DND-41 (cell line): ENCODE results near the gene CCDC93.

Experiments
- ATAC-seq: fragments of 200-7000 bp; cut with Tn5 transposase; 3 replicates; pipeline ENCODE4 v1.9.1; 2021; ENCODE audit warnings: low read depth; ENCODE audit not compliant: insufficient read depth
- DNase-seq: peaks from one replicate; pipeline ENCODE4 v3.0.0-alpha.2; 2020
- H2AFZ ChIP-seq: 2 replicates; pipeline ENCODE4 v1.6.0; 2012; ENCODE audit warnings: low read depth, low read length
- H3K27ac ChIP-seq: 2 replicates; pipeline ENCODE4 v1.5.1; 2012; ENCODE audit warnings: low read length, inconsistent platforms
- H3K27me3 ChIP-seq: fragments of 200-600 bp; sonication (generic); 2 replicates; pipeline ENCODE4 v1.6.0; 2012; ENCODE audit warnings: low read length, mild to moderate bottlenecking, inconsistent platforms; ENCODE audit not compliant: insufficient read depth, poor library complexity
- H3K36me3 ChIP-seq: 2 replicates; pipeline ENCODE4 v1.5.1; 2012; ENCODE audit warnings: low read length, inconsistent platforms; ENCODE audit not compliant: insufficient read depth
- H3K4me1 ChIP-seq: 2 replicates; pipeline ENCODE4 v1.5.1; 2012; ENCODE audit warnings: mild to moderate bottlenecking, low read length; ENCODE audit not compliant: insufficient read depth
- H3K4me2 ChIP-seq: 2 replicates; pipeline ENCODE4 v1.6.0; 2012; ENCODE audit warnings: mild to moderate bottlenecking, moderate library complexity, low read length, inconsistent platforms; ENCODE audit not compliant: insufficient read depth
- H3K4me3 ChIP-seq, 2 experiments: fragments of 200-600 bp in 1 of 2; shearing (Covaris generic) in 1 of 2; 2 replicates each; pipeline ENCODE4 v1.5.1; 2012 to 2016; ENCODE audit warnings: inconsistent platforms in 2 of 2, low read length in 2 of 2, mild to moderate bottlenecking in 2 of 2, low read depth in 1 of 2, moderate library complexity in 1 of 2
- H3K79me2 ChIP-seq: 2 replicates; pipeline ENCODE4 v1.6.0; 2012; ENCODE audit warnings: low read length, inconsistent platforms; ENCODE audit not compliant: insufficient read depth
- H3K9ac ChIP-seq: 2 replicates; pipeline ENCODE4 v1.6.0; 2012; ENCODE audit warnings: low read depth, mild to moderate bottlenecking, inconsistent platforms, low read length, moderate library complexity
- H3K9me3 ChIP-seq: 2 replicates; pipeline ENCODE4 v1.5.1; 2012; ENCODE audit warnings: low read length, moderate library complexity, mild to moderate bottlenecking, inconsistent platforms; ENCODE audit not compliant: insufficient read depth, severe bottlenecking
- H4K20me1 ChIP-seq: 2 replicates; pipeline ENCODE4 v1.6.0; 2012; ENCODE audit warnings: low read length; ENCODE audit not compliant: insufficient read depth
- EZH2 ChIP-seq: IDR thresholded peaks from 3 replicates; pipeline ENCODE4 v1.6.1; 2012; ENCODE audit warnings: borderline replicate concordance, low read depth, mild to moderate bottlenecking, moderate library complexity, low read length, inconsistent platforms; ENCODE audit not compliant: severe bottlenecking
- TF ChIP-seq, protein P1 (sequence below): IDR thresholded peaks from 2 replicates; pipeline ENCODE4 v1.5.1; 2012; ENCODE audit warnings: borderline replicate concordance, low read length, moderate library complexity, mild to moderate bottlenecking; ENCODE audit not compliant: poor library complexity, severe bottlenecking; ENCODE audit errors: extremely low read depth

The CCDC93 gene, protein sequence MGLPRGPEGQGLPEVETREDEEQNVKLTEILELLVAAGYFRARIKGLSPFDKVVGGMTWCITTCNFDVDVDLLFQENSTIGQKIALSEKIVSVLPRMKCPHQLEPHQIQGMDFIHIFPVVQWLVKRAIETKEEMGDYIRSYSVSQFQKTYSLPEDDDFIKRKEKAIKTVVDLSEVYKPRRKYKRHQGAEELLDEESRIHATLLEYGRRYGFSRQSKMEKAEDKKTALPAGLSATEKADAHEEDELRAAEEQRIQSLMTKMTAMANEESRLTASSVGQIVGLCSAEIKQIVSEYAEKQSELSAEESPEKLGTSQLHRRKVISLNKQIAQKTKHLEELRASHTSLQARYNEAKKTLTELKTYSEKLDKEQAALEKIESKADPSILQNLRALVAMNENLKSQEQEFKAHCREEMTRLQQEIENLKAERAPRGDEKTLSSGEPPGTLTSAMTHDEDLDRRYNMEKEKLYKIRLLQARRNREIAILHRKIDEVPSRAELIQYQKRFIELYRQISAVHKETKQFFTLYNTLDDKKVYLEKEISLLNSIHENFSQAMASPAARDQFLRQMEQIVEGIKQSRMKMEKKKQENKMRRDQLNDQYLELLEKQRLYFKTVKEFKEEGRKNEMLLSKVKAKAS

DNA sequence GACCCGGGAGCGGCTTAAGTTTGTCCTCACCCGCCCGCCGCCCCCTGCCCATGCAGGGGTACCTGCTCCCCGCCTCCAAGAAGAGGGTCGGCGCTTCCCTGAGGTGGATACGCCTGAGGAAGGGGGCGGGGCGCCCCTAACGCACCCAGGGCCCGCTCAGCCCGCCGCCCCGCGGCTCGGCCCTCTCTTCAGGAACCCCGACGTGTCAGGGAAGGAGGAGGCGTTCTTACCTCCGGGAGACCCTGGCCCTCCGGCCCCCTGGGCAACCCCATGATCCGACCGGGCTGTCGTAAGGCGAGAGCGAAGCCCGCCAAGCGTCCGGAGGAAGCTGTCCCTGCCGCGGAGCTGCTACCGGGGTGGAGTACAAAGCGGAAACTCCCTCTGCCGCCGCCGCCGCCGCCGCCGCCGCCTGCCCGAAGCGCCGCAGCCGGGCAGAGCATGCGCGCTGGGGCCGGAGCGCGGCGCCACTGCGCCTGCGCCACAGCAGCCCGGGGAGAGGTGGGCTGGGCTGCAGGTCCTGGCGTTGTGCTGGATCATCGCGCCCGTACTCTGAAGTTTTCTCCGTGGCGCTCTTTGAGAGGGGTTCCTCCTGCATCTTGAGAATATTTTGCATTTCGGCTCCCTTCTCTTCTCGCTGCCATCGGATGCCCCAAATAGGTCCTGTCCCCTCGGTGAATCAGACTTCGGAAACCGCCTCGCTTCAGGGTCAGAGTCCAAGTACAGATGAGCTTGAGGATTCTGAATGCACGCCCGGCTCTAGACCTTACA lies at the start of gene CCDC93:
CCDC93 (minus strand) TSS at position 347 of the 768 bp plus-strand sequence; CDS start at position 272, 75 bp downstream.
- peaks cover 9% of the 10 kb centered on the region for H3K36me3 ChIP-seq
- no peaks in the 10 kb centered on the region for H3K27me3 ChIP-seq
- ATAC-seq: peak; percentile 81
- H3K4me2 ChIP-seq: peak within 1 kb of the TSS; percentile 100
- peaks cover 49% of the 10 kb centered on the region for H3K79me2 ChIP-seq
- DNase-seq: peak; percentile 84
- no peak for TF ChIP-seq EZH2
- H2AFZ ChIP-seq: peak within 1 kb of the TSS; percentile 92
- peaks cover 34% of the 10 kb centered on the region for H3K4me1 ChIP-seq
- H3K9ac ChIP-seq: peak within 1 kb of the TSS; percentile 85
- H3K4me3 ChIP-seq: peak within 1 kb of the TSS; percentile 90 to 97
- H3K9me3 ChIP-seq: no peaks in the 10 kb centered on the region
- peak within 1 kb of the TSS; percentile 84 for H3K27ac ChIP-seq
- peaks cover 33% of the 10 kb centered on the region for H4K20me1 ChIP-seq

DNA sequence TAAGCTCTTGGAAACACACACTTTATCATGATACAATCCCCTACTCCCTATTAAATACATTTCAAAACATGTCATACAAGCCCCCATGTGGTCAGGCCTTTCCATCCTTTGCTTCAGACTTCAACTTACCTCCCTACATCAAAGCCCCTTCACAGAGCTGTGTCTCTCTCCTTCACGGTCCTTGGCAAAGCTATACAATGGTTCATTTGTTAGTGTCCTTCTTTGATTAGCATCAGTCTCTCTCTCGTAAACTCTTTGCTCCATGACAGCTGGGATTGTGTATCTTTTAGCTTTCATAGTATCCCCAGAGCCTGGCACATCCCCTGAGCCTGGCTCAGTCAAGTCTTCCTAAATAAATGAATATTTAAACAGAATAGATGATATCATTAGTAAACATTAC lies 48.8 kb upstream of the CCDC93 start:
- Histone ChIP-seq H3K9ac (no peak overlapping the region), H4K20me1 (no peaks in the 10 kb centered on the region), H3K79me2 (no peaks in the 10 kb centered on the region), H3K4me3 (no peak overlapping the region), H3K4me1 (no peaks in the 10 kb centered on the region), H3K36me3 (no peaks in the 10 kb centered on the region), H3K27ac (no peak overlapping the region), H3K4me2 (no peak overlapping the region), H2AFZ (no peak overlapping the region), H3K9me3 (no peaks in the 10 kb centered on the region), H3K27me3 (peaks cover 7% of the 10 kb centered on the region)
- ATAC-seq: no peak
- no peak for DNase-seq
- no peak for TF ChIP-seq EZH2
- TF ChIP-seq, protein P1, sequence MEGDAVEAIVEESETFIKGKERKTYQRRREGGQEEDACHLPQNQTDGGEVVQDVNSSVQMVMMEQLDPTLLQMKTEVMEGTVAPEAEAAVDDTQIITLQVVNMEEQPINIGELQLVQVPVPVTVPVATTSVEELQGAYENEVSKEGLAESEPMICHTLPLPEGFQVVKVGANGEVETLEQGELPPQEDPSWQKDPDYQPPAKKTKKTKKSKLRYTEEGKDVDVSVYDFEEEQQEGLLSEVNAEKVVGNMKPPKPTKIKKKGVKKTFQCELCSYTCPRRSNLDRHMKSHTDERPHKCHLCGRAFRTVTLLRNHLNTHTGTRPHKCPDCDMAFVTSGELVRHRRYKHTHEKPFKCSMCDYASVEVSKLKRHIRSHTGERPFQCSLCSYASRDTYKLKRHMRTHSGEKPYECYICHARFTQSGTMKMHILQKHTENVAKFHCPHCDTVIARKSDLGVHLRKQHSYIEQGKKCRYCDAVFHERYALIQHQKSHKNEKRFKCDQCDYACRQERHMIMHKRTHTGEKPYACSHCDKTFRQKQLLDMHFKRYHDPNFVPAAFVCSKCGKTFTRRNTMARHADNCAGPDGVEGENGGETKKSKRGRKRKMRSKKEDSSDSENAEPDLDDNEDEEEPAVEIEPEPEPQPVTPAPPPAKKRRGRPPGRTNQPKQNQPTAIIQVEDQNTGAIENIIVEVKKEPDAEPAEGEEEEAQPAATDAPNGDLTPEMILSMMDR: no peak

DNA sequence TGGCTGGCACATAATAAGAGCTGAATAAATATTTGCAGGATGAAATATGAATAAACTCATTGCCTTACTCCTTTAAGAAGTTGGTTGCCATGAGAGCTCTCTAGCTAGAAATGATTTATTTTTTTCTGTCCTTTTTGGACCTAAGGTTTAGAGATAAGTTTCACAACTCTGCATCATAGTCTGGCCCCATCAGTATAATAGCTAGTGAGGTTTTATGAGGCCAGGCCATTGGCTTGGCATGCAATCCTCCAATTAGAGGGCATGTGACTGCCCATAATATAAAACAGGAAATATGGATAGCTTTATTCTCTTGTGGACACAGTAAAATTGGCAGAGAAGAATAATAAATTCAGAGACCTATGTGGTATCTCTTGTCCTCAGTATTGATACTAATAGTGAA lies 48.2 kb upstream of the CCDC93 start:
- Histone ChIP-seq H3K4me1 (no peaks in the 10 kb centered on the region), H3K9ac (no peak overlapping the region), H3K27me3 (peaks cover 7% of the 10 kb centered on the region), H3K36me3 (no peaks in the 10 kb centered on the region), H3K4me3 (no peak overlapping the region), H3K79me2 (no peaks in the 10 kb centered on the region), H3K4me2 (no peak overlapping the region), H3K9me3 (no peaks in the 10 kb centered on the region), H2AFZ (no peak overlapping the region), H4K20me1 (no peaks in the 10 kb centered on the region), H3K27ac (no peak overlapping the region)
- ATAC-seq: no peak
- DNase-seq: no peak
- TF ChIP-seq EZH2: no peak
- TF ChIP-seq, protein P1: no peak
